IPS DF 19.7 (cell line): ENCODE results near the gene KCNE3.

ENCODE experiments used
- DNase-seq: peaks from one replicate; pipeline ENCODE4 v3.0.0-alpha.2; 2013; ENCODE audit warnings: low read depth, low spot score

Gene KCNE3

DNA sequence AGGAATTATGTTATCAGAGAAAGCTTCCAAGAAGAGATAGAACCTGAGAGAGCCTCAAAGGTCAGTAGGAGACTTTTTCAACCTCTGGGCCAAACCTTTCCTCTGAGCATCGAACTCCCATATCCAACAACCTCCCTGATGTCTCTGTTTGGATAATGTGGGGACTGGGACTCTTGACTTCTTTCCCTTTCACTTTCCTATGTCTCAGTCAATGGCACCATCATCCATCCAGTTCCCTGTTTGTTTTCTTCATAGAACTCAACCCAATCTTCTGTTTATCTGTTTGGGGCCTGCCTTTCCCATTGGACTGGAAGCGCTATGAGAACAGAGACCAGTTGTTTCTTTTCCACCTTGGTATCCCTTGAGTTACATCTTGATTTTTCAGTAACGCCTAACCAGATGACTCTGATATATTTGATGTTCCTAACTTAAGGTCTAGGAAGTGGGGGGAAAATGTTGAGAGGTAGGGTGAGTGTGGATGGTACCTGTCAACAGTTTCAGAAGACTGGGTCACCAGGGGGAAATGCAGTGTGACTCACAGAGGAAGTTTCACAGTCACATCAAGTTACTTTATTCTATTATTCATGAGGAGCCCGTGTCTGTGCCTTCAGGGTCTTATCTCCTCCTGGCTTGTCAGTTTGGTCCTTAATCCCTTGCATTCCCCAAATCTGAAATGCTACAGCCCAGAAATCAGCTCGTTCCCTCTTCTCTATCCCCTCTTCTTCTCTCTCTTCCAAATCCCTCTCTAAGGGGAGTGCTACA, 4.5 kb upstream of the KCNE3 start:
- no peak for DNase-seq

- no peak for DNase-seq
Measured at GRCh38 chr11:74471037-74471436, 3.7 kb upstream of the KCNE3 start.

DNA sequence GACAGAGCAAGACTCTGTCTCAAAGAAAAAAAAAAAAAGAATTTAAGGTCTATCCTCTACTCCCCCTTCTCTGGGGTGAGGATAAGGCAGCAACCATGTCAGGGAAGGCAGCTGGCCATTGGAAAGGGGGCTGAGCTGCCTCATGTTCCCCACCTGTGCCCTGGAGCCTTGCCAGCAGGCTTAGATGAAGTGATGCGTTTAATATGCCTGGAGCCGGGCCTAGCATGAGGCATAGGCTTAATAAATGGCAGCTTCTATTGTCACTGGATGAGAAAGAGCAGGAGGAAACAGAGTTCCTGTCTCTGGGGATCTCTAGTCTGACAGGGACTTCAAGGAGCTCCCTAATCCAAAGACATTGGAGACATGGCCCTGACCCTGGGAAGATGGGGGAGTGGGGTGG, 3.2 kb upstream of the KCNE3 start:
- no peak for DNase-seq

DNA sequence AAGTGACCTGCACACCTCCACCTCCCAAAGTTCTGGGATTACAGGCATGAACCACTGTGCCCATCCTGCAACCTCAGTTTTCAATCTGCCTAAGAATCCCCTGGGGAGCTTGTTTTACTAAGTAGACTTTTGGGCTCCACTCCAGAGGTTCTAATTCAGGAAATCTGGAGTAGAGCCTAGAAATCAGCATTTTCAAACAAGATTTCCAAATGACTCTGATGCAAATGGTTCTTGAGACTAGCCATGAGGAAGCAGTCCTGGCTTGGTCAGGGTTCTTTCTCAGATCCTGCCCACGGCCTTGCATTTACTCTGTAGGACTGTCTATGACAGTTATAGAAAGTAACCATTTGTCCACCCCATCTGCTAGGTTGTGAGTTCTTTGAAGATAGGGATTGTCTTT, 1.6 kb upstream of the KCNE3 start:
- DNase-seq: no peak

DNA sequence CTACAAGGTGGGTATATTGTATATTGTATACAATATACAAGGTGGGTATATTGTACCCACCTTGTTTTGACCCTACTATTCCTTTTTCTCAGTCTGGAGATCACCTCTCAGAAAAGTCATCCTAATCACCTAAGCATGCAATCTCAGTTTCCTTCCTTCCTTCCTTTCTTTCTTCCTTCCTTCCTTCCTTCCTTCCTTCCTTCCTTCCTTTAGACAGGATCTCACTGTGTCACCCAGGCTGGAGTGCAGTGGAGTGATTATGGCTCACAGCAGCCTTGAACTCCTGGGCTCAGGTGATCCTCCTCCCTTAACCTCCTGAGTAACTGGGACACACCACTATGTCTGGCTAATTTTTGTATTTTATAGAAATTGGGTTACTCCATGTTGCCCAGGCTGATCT, 1.2 kb upstream of the KCNE3 start:
- no peak for DNase-seq

GRCh38 chr11:74468058-74468457, 709 bp upstream of the KCNE3 start:
- no peak for DNase-seq

- no peak for DNase-seq
Measured at GRCh38 chr11:74465291-74465708, 2.0 kb downstream of the KCNE3 start.

DNA sequence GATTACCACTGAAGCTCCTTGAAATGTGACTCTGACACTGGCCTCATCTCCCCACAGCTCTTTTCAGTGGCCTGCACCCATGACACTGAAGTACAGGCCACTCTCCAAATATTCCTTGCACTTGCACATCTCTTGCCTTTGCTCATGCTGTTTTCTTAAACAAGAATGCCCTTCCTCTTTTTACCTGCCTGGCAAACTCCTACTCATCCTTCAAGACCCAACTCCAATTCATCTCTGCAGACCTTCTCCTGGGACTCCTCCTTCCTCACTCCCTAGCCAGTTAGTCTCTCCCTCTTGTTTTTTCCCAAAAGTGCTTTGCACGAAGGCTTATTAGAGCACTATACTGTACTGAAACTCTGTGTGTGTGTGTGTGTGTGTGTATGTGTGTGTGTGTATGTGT, 2.6 kb downstream of the KCNE3 start:
- DNase-seq: no peak

DNA sequence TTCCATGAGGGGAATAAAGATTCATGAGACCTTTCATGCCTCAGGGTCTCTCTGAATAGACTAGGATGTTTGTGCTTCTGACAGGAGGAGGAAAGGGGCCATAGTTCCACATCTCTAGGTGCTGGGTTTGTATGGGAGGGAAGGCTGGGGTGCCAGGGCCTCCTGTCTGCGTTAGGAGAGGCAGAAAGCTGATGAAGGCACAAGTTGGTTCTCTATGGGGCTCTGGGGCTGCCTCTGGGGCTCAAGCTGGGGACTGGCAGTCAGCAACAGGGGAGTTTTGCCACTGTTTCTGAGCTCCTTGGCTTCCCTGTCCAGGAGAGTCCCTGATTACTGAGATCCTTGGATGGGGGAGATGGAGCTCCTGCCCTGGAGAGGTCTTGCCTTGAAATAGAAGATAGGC, 4.1 kb downstream of the KCNE3 start:
- no peak for DNase-seq

- no peak for DNase-seq
Measured at GRCh38 chr11:74462631-74463030, 4.7 kb downstream of the KCNE3 start.

- no peak for DNase-seq
Measured at GRCh38 chr11:74462009-74462408, 5.3 kb downstream of the KCNE3 start.

GRCh38 chr11:74460481-74461154, 6.7 kb downstream of the KCNE3 start:
- no peak for DNase-seq

DNA sequence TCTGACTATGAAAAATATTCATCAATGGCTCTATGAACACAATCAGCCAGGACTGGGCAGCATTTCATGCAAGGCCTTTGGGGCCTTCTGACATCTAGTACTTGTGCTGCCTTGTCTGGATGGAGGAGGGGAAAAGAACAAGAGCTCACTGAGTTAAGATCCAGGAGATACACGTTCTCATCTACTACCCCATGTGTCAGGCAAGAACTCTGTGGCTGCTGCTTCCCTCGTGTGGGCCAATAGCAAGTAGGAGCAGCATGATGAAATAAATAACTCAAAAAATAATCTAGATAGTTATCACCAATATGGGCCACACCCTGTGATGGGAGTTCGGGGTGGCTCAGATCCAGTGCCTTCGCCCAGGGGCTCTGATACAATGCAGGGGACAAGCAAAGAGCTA, 7.3 kb downstream of the KCNE3 start:
- no peak for DNase-seq

- no peak for DNase-seq
Measured at GRCh38 chr11:74459584-74459983, 7.8 kb downstream of the KCNE3 start.

DNA sequence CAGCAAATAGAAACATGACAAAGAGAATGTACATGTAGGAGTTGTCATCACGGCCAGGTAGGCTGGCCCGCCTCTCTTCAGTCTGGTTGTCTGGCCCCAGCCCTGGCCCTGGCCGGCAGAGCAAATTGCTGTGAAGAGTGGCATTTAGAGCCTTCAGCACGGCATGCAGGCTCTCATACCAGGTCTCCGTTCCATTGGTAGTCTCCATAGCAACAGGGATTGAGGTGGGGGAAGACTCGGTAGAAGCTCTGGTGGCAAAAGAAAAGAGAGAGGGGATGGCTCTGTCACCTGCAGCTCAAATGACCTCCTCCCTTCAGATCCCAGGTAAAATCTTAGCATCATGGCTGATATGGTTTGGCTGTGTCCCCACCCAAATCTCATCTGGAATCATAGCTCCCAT, 10.0 kb downstream of the KCNE3 start:
- DNase-seq: no peak

DNA sequence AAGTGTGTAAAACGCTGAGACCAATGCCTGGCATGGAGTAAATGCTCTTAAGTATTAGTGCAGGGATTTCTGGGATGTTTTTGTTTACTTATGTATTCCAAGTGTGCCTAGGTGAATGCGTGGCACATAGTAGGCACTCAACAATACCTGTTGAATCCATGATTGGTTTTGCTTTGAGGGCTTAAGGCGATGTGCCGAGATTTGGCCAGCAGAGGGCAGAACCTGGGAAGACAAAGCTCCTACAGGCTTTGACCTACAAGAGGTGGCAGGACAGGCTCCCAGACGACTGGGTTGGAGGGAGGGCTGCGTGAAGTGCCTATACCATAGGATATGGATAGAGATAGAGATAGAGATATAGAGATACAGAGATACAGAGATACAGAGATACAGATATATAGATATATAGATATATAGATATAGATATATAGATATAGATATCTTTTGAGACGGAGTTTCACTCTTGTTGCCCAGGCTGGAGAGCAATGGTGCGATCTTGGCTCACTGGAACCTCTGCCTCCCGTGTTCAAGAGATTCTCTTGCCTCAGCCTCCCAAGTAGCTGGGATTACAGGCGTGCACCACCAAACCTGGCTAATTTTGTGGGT, 13.9 kb downstream of the KCNE3 start:
- no peak for DNase-seq

GRCh38 chr11:74452366-74452765, 15.0 kb downstream of the KCNE3 start:
- DNase-seq: no peak

GRCh38 chr11:74450318-74450717, 17.0 kb downstream of the KCNE3 start:
- no peak for DNase-seq

DNA sequence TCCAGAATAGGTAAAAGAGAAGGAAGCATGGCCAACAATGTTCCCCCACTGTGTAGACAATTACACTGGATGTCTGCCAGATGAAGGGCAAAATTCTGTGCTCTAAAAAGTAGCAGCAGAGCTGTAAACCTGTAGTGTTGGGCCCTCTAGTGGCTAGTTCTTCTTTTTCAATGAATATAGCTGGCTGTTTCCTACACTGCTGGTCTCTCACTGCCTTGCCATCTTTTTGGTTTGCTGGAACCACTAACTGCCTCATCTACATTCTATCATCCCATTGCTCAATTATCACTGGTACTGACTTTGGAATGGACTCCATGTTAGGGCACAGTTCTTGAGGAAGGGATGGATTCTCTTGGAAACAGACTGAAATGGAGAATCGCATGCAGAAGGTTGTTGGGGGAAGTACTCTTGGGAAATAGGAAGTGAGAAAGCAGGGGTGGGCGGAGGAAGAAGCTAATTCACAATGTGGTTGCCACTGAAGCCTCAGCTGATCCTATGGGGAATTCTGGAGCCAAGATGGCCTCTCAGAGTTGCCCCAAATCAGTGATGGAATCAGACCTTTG, 17.9 kb downstream of the KCNE3 start:
- no peak for DNase-seq

DNA sequence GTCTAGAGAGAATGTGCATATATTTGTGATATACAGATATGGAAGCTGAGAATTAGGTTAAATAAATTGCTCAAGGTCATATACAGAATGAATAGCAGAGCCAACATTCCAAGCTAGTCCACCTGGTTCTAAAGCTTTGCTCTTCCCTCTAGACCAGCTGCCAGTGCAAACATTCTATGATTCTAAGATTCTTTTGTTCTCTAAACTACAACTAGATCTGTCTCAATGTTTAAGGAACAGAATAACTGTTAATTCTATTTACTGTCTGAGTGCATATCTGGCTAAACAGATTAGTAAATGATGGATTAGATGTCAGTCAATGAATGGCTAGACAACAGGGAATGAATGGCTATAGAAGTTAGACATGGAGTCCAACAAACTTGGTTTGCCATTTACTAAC, 19.6 kb downstream of the KCNE3 start:
- no peak for DNase-seq

GRCh38 chr11:74446532-74446938, 20.8 kb downstream of the KCNE3 start:
- no peak for DNase-seq

- no peak for DNase-seq
Measured at GRCh38 chr11:74444173-74444826, 23.0 kb downstream of the KCNE3 start.
